ENCODE measurements around the gene ZNF507.

DNA sequence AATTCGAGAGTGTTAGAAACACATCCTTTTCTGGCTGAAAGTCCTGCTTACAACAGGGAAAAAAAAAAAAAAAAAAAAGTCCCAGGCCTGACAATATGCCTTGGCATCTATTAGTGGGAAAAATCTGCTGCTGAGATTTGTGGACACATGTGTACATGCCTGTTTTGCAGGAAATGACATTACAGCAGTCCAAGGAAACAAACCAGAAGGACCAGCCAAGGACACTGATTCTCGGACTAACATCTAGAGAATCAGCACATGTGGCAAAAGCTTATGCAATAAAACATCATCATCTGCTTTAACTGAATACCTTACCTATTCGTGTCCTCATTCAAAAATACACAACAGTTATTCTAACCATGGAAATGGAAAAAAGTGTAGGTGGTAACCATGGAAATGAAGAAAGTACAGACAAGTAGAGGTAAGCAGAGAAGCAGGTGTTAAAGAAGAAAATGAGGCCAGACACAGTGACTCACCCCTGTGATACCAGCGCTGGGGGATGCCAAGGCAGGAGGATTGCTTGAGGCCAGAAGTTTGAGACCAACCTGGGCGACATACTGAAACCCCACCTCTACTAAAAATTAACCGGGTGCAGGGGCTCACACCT, 50.7 kb downstream of the ZNF507 start:
- TF ChIP-seq CTCF (IDR thresholded peaks at IDR 0.05): no peak
- no peak for TF ChIP-seq POLR2A (IDR thresholded peaks at IDR 0.05; ENCODE audit: low read depth)

All from esophagus muscularis mucosa (tissue), 3 donors.